Measurements from ENCODE around the gene MTUS2.

The MTUS2 gene

GRCh38 chr13:29545988-29546387 is 725.8 kb downstream of the MTUS2 start:
- Histone ChIP-seq H3K79me2 (ENCODE audit: insufficient read depth, low read length) (peaks cover 95% of the 10 kb centered on the region), H3K36me3 (ENCODE audit: low read length) (peaks cover 5% of the 10 kb centered on the region; the same call in 1 of the 2 replicates), H3K27me3 (ENCODE audit: low read length) (no peaks in the 10 kb centered on the region), H3K9ac (ENCODE audit: low read length) (no peak overlapping the region), H3K27ac (ENCODE audit: low read depth, low read length) (no peak overlapping the region), H3F3A (ENCODE audit: insufficient read depth) (0 out of 2 replicates have a peak, but pooled peaks cover 3% of the 10 kb centered on the region), H3K9me2 (replicated peaks; ENCODE audit: insufficient read depth, low read length) (no peaks in the 10 kb centered on the region), H3K4me2 (ENCODE audit: low read depth, low read length, poor library complexity, severe bottlenecking) (no peak overlapping the region), H2AFZ (ENCODE audit: low read depth, low read length, severe bottlenecking) (no peak overlapping the region), H3K4me3 (ENCODE audit: insufficient read depth, low read length, poor library complexity, severe bottlenecking) (no peak overlapping the region), H3K9me3 (ENCODE audit: insufficient read depth, low read length) (no peaks in the 10 kb centered on the region), H4K20me1 (ENCODE audit: low read depth, low read length) (peaks cover 28% of the 10 kb centered on the region; the same call in 1 of the 2 replicates)
- TF ChIP-seq CTCF (IDR thresholded peaks at IDR 0.05; ENCODE audit: insufficient read depth, low read length, poor library complexity, severe bottlenecking) (no peak), EZH2phosphoT487 (conservative IDR thresholded peaks at IDR 0.05; ENCODE audit: low read length) (no peak)

GRCh38 chr13:29546662-29547061 is 726.5 kb downstream of the MTUS2 start:
- Histone ChIP-seq H3K9ac (ENCODE audit: low read length) (no peak overlapping the region), H2AFZ (ENCODE audit: low read depth, low read length, severe bottlenecking) (no peak overlapping the region), H3K9me3 (ENCODE audit: insufficient read depth, low read length) (no peaks in the 10 kb centered on the region), H3K27me3 (ENCODE audit: low read length) (no peaks in the 10 kb centered on the region), H3K27ac (ENCODE audit: low read depth, low read length) (no peak overlapping the region), H3K36me3 (ENCODE audit: low read length) (peaks cover 5% of the 10 kb centered on the region; the same call in 1 of the 2 replicates), H3K79me2 (ENCODE audit: insufficient read depth, low read length) (peaks cover 95% of the 10 kb centered on the region), H3K4me2 (ENCODE audit: low read depth, low read length, poor library complexity, severe bottlenecking) (no peak overlapping the region), H3K4me3 (ENCODE audit: insufficient read depth, low read length, poor library complexity, severe bottlenecking) (no peak overlapping the region), H3F3A (ENCODE audit: insufficient read depth) (0 out of 2 replicates have a peak, but pooled peaks cover 1% of the 10 kb centered on the region), H3K9me2 (replicated peaks; ENCODE audit: insufficient read depth, low read length) (no peaks in the 10 kb centered on the region), H4K20me1 (ENCODE audit: low read depth, low read length) (peaks cover 23% of the 10 kb centered on the region; the same call in 1 of the 2 replicates)
- TF ChIP-seq CTCF (IDR thresholded peaks at IDR 0.05; ENCODE audit: insufficient read depth, low read length, poor library complexity, severe bottlenecking): no peak
- TF ChIP-seq EZH2phosphoT487 (conservative IDR thresholded peaks at IDR 0.05; ENCODE audit: low read length): no peak

- Histone ChIP-seq H3K9ac (ENCODE audit: low read length) (no peak overlapping the region), H3K79me2 (ENCODE audit: insufficient read depth, low read length) (peaks cover 99% of the 10 kb centered on the region), H4K20me1 (ENCODE audit: low read depth, low read length) (peaks cover 23% of the 10 kb centered on the region; the same call in 1 of the 2 replicates), H3K9me2 (replicated peaks; ENCODE audit: insufficient read depth, low read length) (no peaks in the 10 kb centered on the region), H3K27me3 (ENCODE audit: low read length) (no peaks in the 10 kb centered on the region), H3K27ac (ENCODE audit: low read depth, low read length) (no peak overlapping the region), H3K36me3 (ENCODE audit: low read length) (peaks cover 4% of the 10 kb centered on the region; the same call in 1 of the 2 replicates), H2AFZ (ENCODE audit: low read depth, low read length, severe bottlenecking) (no peak overlapping the region), H3F3A (ENCODE audit: insufficient read depth) (no peaks in the 10 kb centered on the region), H3K9me3 (ENCODE audit: insufficient read depth, low read length) (no peaks in the 10 kb centered on the region), H3K4me2 (ENCODE audit: low read depth, low read length, poor library complexity, severe bottlenecking) (no peak overlapping the region), H3K4me3 (ENCODE audit: insufficient read depth, low read length, poor library complexity, severe bottlenecking) (no peak overlapping the region)
- TF ChIP-seq CTCF (IDR thresholded peaks at IDR 0.05; ENCODE audit: insufficient read depth, low read length, poor library complexity, severe bottlenecking) (no peak), EZH2phosphoT487 (conservative IDR thresholded peaks at IDR 0.05; ENCODE audit: low read length) (no peak)
Measured at GRCh38 chr13:29547153-29547552, 727.0 kb downstream of the MTUS2 start.

Data from SU-DHL-6 (cell line).